ENCODE results near the gene IER5L.

DNA sequence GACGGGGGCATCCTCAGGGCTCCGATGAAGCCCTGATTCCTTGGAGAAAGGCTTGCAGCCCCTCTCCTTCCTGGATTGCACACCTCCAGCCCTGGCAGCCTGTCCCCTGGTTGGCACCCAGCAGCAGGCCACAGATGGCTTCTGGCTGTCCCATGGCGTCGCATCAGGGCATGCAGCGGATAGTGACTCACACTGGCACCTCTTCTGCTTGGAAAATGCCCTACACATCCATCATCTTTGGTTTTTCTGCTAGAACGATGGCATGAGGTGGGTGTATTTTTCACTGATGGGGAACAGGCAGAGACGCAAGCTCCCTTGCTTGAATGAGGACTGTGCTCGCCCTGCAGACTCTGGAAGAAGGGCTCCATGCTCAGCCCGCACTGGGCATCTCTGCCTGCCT is 23.2 kb upstream of the IER5L start:
- TF ChIP-seq, protein P1, sequence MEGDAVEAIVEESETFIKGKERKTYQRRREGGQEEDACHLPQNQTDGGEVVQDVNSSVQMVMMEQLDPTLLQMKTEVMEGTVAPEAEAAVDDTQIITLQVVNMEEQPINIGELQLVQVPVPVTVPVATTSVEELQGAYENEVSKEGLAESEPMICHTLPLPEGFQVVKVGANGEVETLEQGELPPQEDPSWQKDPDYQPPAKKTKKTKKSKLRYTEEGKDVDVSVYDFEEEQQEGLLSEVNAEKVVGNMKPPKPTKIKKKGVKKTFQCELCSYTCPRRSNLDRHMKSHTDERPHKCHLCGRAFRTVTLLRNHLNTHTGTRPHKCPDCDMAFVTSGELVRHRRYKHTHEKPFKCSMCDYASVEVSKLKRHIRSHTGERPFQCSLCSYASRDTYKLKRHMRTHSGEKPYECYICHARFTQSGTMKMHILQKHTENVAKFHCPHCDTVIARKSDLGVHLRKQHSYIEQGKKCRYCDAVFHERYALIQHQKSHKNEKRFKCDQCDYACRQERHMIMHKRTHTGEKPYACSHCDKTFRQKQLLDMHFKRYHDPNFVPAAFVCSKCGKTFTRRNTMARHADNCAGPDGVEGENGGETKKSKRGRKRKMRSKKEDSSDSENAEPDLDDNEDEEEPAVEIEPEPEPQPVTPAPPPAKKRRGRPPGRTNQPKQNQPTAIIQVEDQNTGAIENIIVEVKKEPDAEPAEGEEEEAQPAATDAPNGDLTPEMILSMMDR (IDR thresholded peaks at IDR 0.05) = no peak
- TF ChIP-seq POLR2A (IDR thresholded peaks at IDR 0.05) = no peak
